ENCODE results near the gene KCNQ5. TPM values are rescaled to one million over a fixed set of nuclear protein-coding genes. Genes with fewer than 3 reads are reported as not detected.

Gene KCNQ5
- total RNA-seq, 2 donors from 2014 or later, result 0.22 to 0.56 TPM

- H3K27ac ChIP-seq, result no peak overlapping the region
- no peak overlapping the region for H3K9ac ChIP-seq (ENCODE audit: low read depth in 2 of 2, low read length in 2 of 2)
- H3K4me3 ChIP-seq, result no peak overlapping the region
- no peaks in the 10 kb centered on the region for H3K4me1 ChIP-seq
- H3K36me3 ChIP-seq, result no peaks in the 10 kb centered on the region
- intact Hi-C loops (cut with DNase I), result no loop called here
- no peak for DNase-seq
- no peaks in the 10 kb centered on the region for H3K27me3 ChIP-seq
- no peaks in the 10 kb centered on the region for H3K9me3 ChIP-seq
- no peak for TF ChIP-seq CTCF (IDR thresholded peaks at IDR 0.05)
These were observed 247.8 kb downstream of the KCNQ5 start for GRCh38 chr6:72869621-72870020.

- intact Hi-C loops (cut with DNase I), result no loop called here
- H3K4me1 ChIP-seq, result no peaks in the 10 kb centered on the region
- DNase-seq, result no peak
- H3K4me3 ChIP-seq, result no peak overlapping the region
- no peak for TF ChIP-seq CTCF (IDR thresholded peaks at IDR 0.05)
- no peak overlapping the region for H3K27ac ChIP-seq
- H3K9ac ChIP-seq (ENCODE audit: low read depth in 2 of 2, low read length in 2 of 2), result no peak overlapping the region
- no peaks in the 10 kb centered on the region for H3K27me3 ChIP-seq
- H3K9me3 ChIP-seq, result no peaks in the 10 kb centered on the region
- no peaks in the 10 kb centered on the region for H3K36me3 ChIP-seq
These were observed 251.6 kb downstream of the KCNQ5 start for GRCh38 chr6:72873433-72873832.

GRCh38 chr6:72876256-72876655 lies 254.4 kb downstream of the KCNQ5 start:
- intact Hi-C loops (cut with DNase I), result no loop called here
- no peak overlapping the region for H3K4me3 ChIP-seq
- no peaks in the 10 kb centered on the region for H3K4me1 ChIP-seq
- DNase-seq, result no peak
- no peak overlapping the region for H3K27ac ChIP-seq
- no peak for TF ChIP-seq CTCF (IDR thresholded peaks at IDR 0.05)
- no peaks in the 10 kb centered on the region for H3K9me3 ChIP-seq
- H3K27me3 ChIP-seq, result no peaks in the 10 kb centered on the region
- no peaks in the 10 kb centered on the region for H3K36me3 ChIP-seq
- H3K9ac ChIP-seq (ENCODE audit: low read depth in 2 of 2, low read length in 2 of 2), result no peak overlapping the region

GRCh38 chr6:72886170-72886569 lies 264.3 kb downstream of the KCNQ5 start:
- no peak for TF ChIP-seq CTCF (IDR thresholded peaks at IDR 0.05)
- H3K27ac ChIP-seq, result no peak overlapping the region
- H3K4me3 ChIP-seq, result no peak overlapping the region
- no peaks in the 10 kb centered on the region for H3K36me3 ChIP-seq
- intact Hi-C loops (cut with DNase I), result no loop called here
- no peaks in the 10 kb centered on the region for H3K27me3 ChIP-seq
- H3K4me1 ChIP-seq, result no peaks in the 10 kb centered on the region
- no peaks in the 10 kb centered on the region for H3K9me3 ChIP-seq
- no peak overlapping the region for H3K9ac ChIP-seq (ENCODE audit: low read depth in 2 of 2, low read length in 2 of 2)
- no peak for DNase-seq

- Histone ChIP-seq H3K4me1 (no peaks in the 10 kb centered on the region), H3K27me3 (no peaks in the 10 kb centered on the region), H3K4me3 (no peak overlapping the region), H3K27ac (no peak overlapping the region), H3K9me3 (no peaks in the 10 kb centered on the region), H3K36me3 (no peaks in the 10 kb centered on the region), H3K9ac (ENCODE audit: low read depth in 2 of 2, low read length in 2 of 2) (no peak overlapping the region)
- no peak for TF ChIP-seq CTCF (IDR thresholded peaks at IDR 0.05)
- intact Hi-C loops (cut with DNase I), result no loop called here
- no peak for DNase-seq
These were observed 268.4 kb downstream of the KCNQ5 start for GRCh38 chr6:72890233-72890632.

GRCh38 chr6:72890671-72891070 lies 268.8 kb downstream of the KCNQ5 start:
- Histone ChIP-seq H3K27me3 (no peaks in the 10 kb centered on the region), H3K36me3 (no peaks in the 10 kb centered on the region), H3K9me3 (no peaks in the 10 kb centered on the region), H3K27ac (no peak overlapping the region), H3K9ac (ENCODE audit: low read depth in 2 of 2, low read length in 2 of 2) (no peak overlapping the region), H3K4me1 (no peaks in the 10 kb centered on the region), H3K4me3 (no peak overlapping the region)
- intact Hi-C loops (cut with DNase I), result no loop called here
- DNase-seq, result no peak
- no peak for TF ChIP-seq CTCF (IDR thresholded peaks at IDR 0.05)
